ENCODE measurements around the gene ATE1. TPM values are rescaled to one million over a fixed set of nuclear protein-coding genes. Genes with fewer than 3 reads are reported as not detected.

Gene ATE1
- total and polyA plus RNA-seq, 2 of the 4 experiments (the other 2 are of a cell fraction): 6.4 to 27.8 TPM

GRCh38 chr10:121914661-121915060 is 13.2 kb downstream of the ATE1 start:
- no peak for ATAC-seq (ENCODE audit: low read depth)
- Histone ChIP-seq H2BK120ac (ENCODE audit: low read depth, low read length) (no peak overlapping the region), H3K14ac (replicated peaks; ENCODE audit: low read depth, low read length) (no peak overlapping the region), H2BK20ac (ENCODE audit: low read depth, low read length) (no peak overlapping the region), H3K23ac (ENCODE audit: low read depth, low read length) (no peak overlapping the region), H4K91ac (ENCODE audit: insufficient read depth, low read depth, low read length) (no peak overlapping the region), H2BK15ac (ENCODE audit: low read depth, low read length) (no peak overlapping the region), H3K4me3 (ENCODE audit: insufficient read depth, low read depth, low read length) (no peak overlapping the region), H4K20me1 (ENCODE audit: insufficient read depth, low read length) (no peaks in the 10 kb centered on the region), H4K8ac (ENCODE audit: low read depth in 2 of 2, low read length in 2 of 2) (no peak overlapping the region), H3K79me1 (ENCODE audit: low read depth in 1 of 2, low read length in 2 of 2) (peaks cover 5 to 9% of the 10 kb centered on the region in 2 experiments; a peak in 2 of 4 replicates), H3K4me1 (ENCODE audit: control insufficient read depth, insufficient read depth, low read length) (peaks cover 2% of the 10 kb centered on the region; the same call in 1 of the 2 replicates), H2AK5ac (ENCODE audit: low read depth, low read length) (no peak overlapping the region), H3K4me2 (ENCODE audit: low read depth, low read length) (no peak overlapping the region), H3K4ac (ENCODE audit: low read depth, low read length) (no peak overlapping the region), H3K18ac (ENCODE audit: low read depth, low read length) (no peak overlapping the region), H2AK9ac (replicated peaks; ENCODE audit: low read depth, low read length, poor library complexity) (no peak overlapping the region), H3K56ac (ENCODE audit: extremely low read depth, insufficient read depth, low read length) (no peak overlapping the region), H4K5ac (ENCODE audit: low read depth, low read length) (no peak overlapping the region), H2AFZ (replicated peaks; ENCODE audit: low read length, poor library complexity) (no peak overlapping the region), H3K9ac (ENCODE audit: low read depth, low read length) (no peak overlapping the region), H3K9me3 (ENCODE audit: control insufficient read depth, insufficient read depth, low read length) (no peaks in the 10 kb centered on the region), H2BK5ac (ENCODE audit: low read depth, low read length, poor library complexity, severe bottlenecking) (no peak overlapping the region), H3K36me3 (ENCODE audit: control insufficient read depth, insufficient read depth, low read length) (no peaks in the 10 kb centered on the region; the same call in 1 of the 2 replicates), H3K27me3 (ENCODE audit: control insufficient read depth, insufficient read depth, low read length) (no peaks in the 10 kb centered on the region), H3K27ac (ENCODE audit: insufficient read depth, low read length) (no peak overlapping the region), H3K9me1 (ENCODE audit: insufficient read depth, low read length) (no peaks in the 10 kb centered on the region)
- intact Hi-C loops (cut with micrococcal nuclease): no loop called here
- dilution Hi-C loops (cut with HindIII; ENCODE audit: low sequenced_read_pairs, unreplicated experiment): no loop called here
- no TSS peak for BruUV-seq (replicated peaks)
- CTCF ChIA-PET: interaction anchor here (0.6 kb wide), 1 partner anchor 12 kb away, joined by 8 read pairs; no protein-coding TSS in a partner anchor
- in situ Hi-C loops (cut with MboI; ENCODE audit: low sequenced_read_pairs): no loop called here
- TF ChIP-seq RFX5 (IDR thresholded peaks at IDR 0.05; ENCODE audit: low read depth, low read length) (no peak), CHD1 (IDR thresholded peaks at IDR 0.05; ENCODE audit: low read depth, low read length) (no peak), ELK1 (IDR thresholded peaks at IDR 0.05; ENCODE audit: borderline replicate concordance, low read depth, low read length) (no peak), FOS (IDR thresholded peaks at IDR 0.05; ENCODE audit: low read depth, low read length) (no peak), CEBPB (IDR thresholded peaks at IDR 0.05; ENCODE audit: low read depth, low read length) (no peak), RCOR1 (IDR thresholded peaks at IDR 0.05; ENCODE audit: insufficient replicate concordance, low read length) (no peak), BHLHE40 (IDR thresholded peaks at IDR 0.05; ENCODE audit: low read depth, low read length) (no peak), SMC3 (IDR thresholded peaks at IDR 0.05; ENCODE audit: low read depth, low read length) (no peak), MXI1 (IDR thresholded peaks at IDR 0.05; ENCODE audit: borderline replicate concordance, low read depth, low read length) (no peak), MAFK (IDR thresholded peaks at IDR 0.05; ENCODE audit: low read depth, low read length) (no peak), USF2 (IDR thresholded peaks at IDR 0.05; ENCODE audit: low read depth, low read length) (no peak), RAD21 (IDR thresholded peaks at IDR 0.05; ENCODE audit: low read length) (no peak), MAZ (IDR thresholded peaks at IDR 0.05; ENCODE audit: borderline replicate concordance, low read depth, low read length) (no peak), CTCF (conservative IDR thresholded peaks at IDR 0.05; ENCODE audit: low read depth, low read length) (no peak), POLR2A (IDR thresholded peaks at IDR 0.05; ENCODE audit: low read depth, low read length) (no peak), NFE2L2 (IDR thresholded peaks at IDR 0.05; ENCODE audit: low read depth, low read length) (no peak)
- POLR2A ChIA-PET (ENCODE audit: unreplicated experiment): no interaction called here
- WGBS, 2 experiments (ENCODE audit: extremely low coverage in 2 of 2, insufficient read length in 1 of 2): 100% methylated on average over 4 of the region's 6 CpGs; no CpG with 5 or more reads in 1 of the 2 experiments
- DNase-seq: no peak
